Activated T-helper 17 cell treated with anti-CD3 and anti-CD28 coated beads, Interleukin-2, amount 50 U/mL, for 72 hours (primary cell): ENCODE results near the gene DNAJC6. TPM values are rescaled to one million over a fixed set of nuclear protein-coding genes. Genes with fewer than 3 reads are reported as not detected.

Experiments
- ATAC-seq: fragments of 150-1000 bp; cut with Tn5 transposase; replicated peaks from 2 replicates; pipeline ENCODE4 v1.10.0; 2021; ENCODE audit warnings: mild to moderate bottlenecking, moderate library complexity
- H3K27ac Mint-ChIP-seq: one replicate; pipeline ENCODE4 v1.8.0; 2022; ENCODE audit warnings: mixed read lengths
- H3K27me3 Mint-ChIP-seq: one replicate; pipeline ENCODE4 v1.8.0; 2022; ENCODE audit warnings: mixed read lengths
- H3K36me3 Mint-ChIP-seq: one replicate; pipeline ENCODE4 v1.8.0; 2022; ENCODE audit warnings: low read depth, mild to moderate bottlenecking, mixed read lengths
- H3K4me1 Mint-ChIP-seq: one replicate; pipeline ENCODE4 v1.8.0; 2022; ENCODE audit warnings: mixed read lengths
- H3K4me3 Mint-ChIP-seq: one replicate; pipeline ENCODE4 v1.8.0; 2022; ENCODE audit warnings: mild to moderate bottlenecking, mixed read lengths
- H3K9me3 Mint-ChIP-seq: one replicate; pipeline ENCODE4 v1.8.0; 2022; ENCODE audit warnings: mixed read lengths
- total RNA-seq, 2 donors: library from RNA; stranded (reverse); gene quantifications; one replicate each; pipeline ENCODE4 v1.2.3, GENCODE V29; 2022

The DNAJC6 gene
- 10 to 100 TPM in 1 of 2 donors, 1 to 10 TPM in 1; 6.0 to 10.4 TPM for total RNA-seq

- peak within 1 kb of the TSS; percentile 56 for H3K4me3 Mint-ChIP-seq
- peaks cover 37% of the 10 kb centered on the region for H3K27me3 Mint-ChIP-seq
- H3K27ac Mint-ChIP-seq, result no peak within 1 kb of the TSS
- H3K4me1 Mint-ChIP-seq, result no peaks in the 10 kb centered on the region
- no peaks in the 10 kb centered on the region for H3K36me3 Mint-ChIP-seq
- peak; percentile 72 for ATAC-seq
- H3K9me3 Mint-ChIP-seq, result no peaks in the 10 kb centered on the region
These were observed at the start of gene DNAJC6 for GRCh38 chr1:65309304-65310077. Gene DNAJC6 (plus strand): TSS chr1:65309543. CDS start chr1:65309746, 203 bp downstream.

DNA sequence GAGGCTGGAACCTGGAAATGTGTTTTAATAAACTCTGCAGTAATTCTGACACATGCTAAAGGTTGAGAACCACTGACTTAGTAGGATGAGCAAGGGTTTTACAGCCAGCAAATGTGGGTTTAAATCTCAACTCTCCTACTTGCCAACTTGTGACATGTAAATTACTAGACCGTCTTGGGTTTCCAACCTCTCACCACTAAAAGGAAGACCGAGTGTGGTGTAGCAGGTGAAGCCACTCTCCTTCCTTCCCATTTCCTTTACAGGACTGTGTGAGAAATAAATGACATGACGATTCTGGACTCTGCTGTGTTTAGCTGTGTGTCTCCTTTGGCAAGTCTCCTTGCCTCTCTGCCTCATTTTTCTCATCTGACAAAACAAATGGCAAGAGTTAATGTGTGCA, 49.5 kb upstream of the DNAJC6 start:
- Mint-ChIP-seq H3K27ac (no peak overlapping the region), H3K36me3 (no peaks in the 10 kb centered on the region), H3K4me3 (peak overlapping the region; percentile 48), H3K9me3 (no peaks in the 10 kb centered on the region), H3K27me3 (peaks cover 9% of the 10 kb centered on the region), H3K4me1 (peaks cover 21% of the 10 kb centered on the region)
- peak; percentile 48 for ATAC-seq

DNA sequence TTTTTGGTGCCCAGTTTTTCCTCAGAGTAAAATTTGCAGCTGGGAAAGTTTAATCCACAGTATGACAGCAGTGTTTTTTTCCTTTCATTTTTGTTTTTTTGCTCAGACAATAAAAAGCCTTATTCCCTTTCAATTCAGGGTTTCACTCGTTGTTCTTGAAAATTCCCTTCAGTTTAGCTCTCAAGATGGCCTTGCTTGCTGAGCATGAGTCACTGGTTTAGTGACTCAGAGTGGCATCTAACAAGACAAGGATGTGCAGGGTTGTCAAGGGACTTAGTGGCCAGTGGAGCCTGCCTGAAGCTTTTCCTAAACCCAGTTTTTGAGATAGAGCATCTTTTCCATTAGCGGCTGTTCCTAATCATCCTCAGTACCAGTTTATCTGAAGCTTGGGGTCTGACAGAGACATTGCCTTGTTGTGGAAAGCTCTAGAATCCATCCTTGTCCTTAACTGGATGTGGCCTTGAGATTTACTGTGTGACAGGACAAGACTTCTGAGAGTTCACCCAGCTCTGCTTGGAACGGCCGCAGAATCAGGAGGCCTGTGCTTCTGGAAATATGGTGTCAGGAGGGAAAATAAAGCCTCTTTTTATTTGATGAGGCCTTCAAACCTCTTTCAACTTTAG, 48.4 kb upstream of the DNAJC6 start:
- H3K4me3 Mint-ChIP-seq, result peak overlapping the region; percentile 48
- no peaks in the 10 kb centered on the region for H3K9me3 Mint-ChIP-seq
- peak overlapping the region; percentile 17 for H3K27ac Mint-ChIP-seq
- peaks cover 8% of the 10 kb centered on the region for H3K27me3 Mint-ChIP-seq
- peaks cover 17% of the 10 kb centered on the region for H3K4me1 Mint-ChIP-seq
- H3K36me3 Mint-ChIP-seq, result no peaks in the 10 kb centered on the region
- ATAC-seq, result peak; percentile 93

DNA sequence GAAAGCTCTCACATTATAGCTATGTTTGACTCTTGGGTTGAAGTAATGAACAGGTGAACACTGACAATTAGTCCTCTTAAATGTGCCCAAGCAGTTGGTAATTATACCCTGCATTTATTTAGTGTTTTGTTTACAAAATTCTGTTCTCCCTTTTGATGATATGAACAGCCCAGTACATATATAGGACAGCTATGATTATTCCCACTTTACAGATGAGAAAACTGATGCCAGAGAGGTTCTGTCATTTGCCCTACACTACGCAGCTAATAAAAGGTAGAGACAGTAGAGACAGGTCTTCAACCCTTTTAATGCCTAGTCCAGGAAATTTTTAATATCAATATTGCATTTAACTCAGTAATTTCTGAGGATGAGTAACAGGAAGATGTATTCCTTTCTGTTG, 46.1 kb upstream of the DNAJC6 start:
- no peak overlapping the region for H3K27ac Mint-ChIP-seq
- H3K36me3 Mint-ChIP-seq, result no peaks in the 10 kb centered on the region
- no peak for ATAC-seq
- H3K9me3 Mint-ChIP-seq, result no peaks in the 10 kb centered on the region
- H3K27me3 Mint-ChIP-seq, result peaks cover 21% of the 10 kb centered on the region
- H3K4me3 Mint-ChIP-seq, result no peak overlapping the region
- H3K4me1 Mint-ChIP-seq, result peaks cover 17% of the 10 kb centered on the region

GRCh38 chr1:65264197-65264929, 45.0 kb upstream of the DNAJC6 start:
- peaks cover 17% of the 10 kb centered on the region for H3K4me1 Mint-ChIP-seq
- H3K27me3 Mint-ChIP-seq, result peaks cover 21% of the 10 kb centered on the region
- H3K9me3 Mint-ChIP-seq, result no peaks in the 10 kb centered on the region
- H3K36me3 Mint-ChIP-seq, result no peaks in the 10 kb centered on the region
- no peak overlapping the region for H3K27ac Mint-ChIP-seq
- ATAC-seq, result no peak
- peak overlapping the region; percentile 67 for H3K4me3 Mint-ChIP-seq

GRCh38 chr1:65265296-65265650, 44.1 kb upstream of the DNAJC6 start:
- Mint-ChIP-seq H3K36me3 (no peaks in the 10 kb centered on the region), H3K27me3 (peaks cover 21% of the 10 kb centered on the region), H3K27ac (no peak overlapping the region), H3K4me1 (peaks cover 13% of the 10 kb centered on the region), H3K4me3 (peak overlapping the region; percentile 67), H3K9me3 (no peaks in the 10 kb centered on the region)
- ATAC-seq, result no peak

DNA sequence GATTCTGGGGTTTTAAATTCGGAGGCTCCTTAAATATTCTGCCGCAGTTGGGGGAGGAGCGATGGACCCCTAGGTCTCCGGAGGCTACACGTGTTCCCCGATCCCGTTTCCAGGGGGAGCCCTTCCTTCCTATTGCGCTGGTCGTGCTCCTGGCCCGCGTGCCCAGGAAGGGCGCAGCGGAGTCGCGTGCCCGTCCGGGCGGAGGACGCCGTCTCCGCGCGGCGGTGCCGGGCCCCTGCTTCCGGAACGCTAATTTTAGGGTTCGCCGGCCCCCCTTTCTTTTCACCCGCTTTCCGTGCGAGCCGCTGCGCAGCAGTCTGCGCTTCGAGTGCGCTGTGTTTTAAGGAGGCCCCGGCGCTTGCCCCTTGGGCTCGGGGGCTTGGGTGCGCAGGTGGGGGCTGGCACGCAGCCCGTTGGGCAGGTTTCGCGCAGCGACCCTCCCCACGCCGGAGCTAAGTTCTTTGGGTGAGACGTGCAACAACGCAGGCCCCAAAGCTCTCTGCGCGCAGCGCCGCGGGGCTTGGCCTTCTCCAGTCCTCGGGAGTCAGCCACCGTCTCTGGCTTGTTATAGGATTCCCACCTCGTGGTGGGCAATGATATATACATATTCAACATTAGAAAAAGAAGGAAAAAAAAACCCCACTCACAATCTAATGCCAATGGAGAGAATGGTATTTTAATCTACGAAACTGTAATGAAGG, 43.5 kb upstream of the DNAJC6 start:
- H3K27me3 Mint-ChIP-seq, result peaks cover 21% of the 10 kb centered on the region
- H3K4me3 Mint-ChIP-seq, result peak overlapping the region; percentile 67
- ATAC-seq, result peak; percentile 32
- no peak overlapping the region for H3K27ac Mint-ChIP-seq
- no peaks in the 10 kb centered on the region for H3K9me3 Mint-ChIP-seq
- no peaks in the 10 kb centered on the region for H3K36me3 Mint-ChIP-seq
- H3K4me1 Mint-ChIP-seq, result peaks cover 8% of the 10 kb centered on the region

DNA sequence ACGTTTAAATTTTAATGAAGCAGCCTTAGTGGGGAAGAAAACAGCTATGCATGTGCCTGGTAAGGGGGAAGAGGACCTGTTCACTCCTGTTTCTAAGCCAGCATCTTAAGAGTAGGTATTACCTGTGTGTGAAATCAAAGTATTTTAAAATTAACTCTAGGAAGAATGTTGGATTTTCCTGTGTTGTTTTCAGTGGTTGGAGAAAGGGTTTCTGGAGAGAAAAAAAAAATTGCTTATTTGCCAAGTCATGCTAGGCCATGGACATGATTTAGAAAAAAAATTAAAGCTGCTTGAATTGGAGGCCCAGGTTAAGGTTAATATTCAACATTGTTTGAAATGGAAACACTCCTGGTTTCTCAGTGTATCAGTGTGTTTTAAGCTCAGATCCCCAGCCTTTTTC, 42.9 kb upstream of the DNAJC6 start:
- H3K9me3 Mint-ChIP-seq, result no peaks in the 10 kb centered on the region
- no peak overlapping the region for H3K27ac Mint-ChIP-seq
- H3K4me1 Mint-ChIP-seq, result peaks cover 5% of the 10 kb centered on the region
- H3K36me3 Mint-ChIP-seq, result no peaks in the 10 kb centered on the region
- H3K4me3 Mint-ChIP-seq, result peak overlapping the region; percentile 67
- ATAC-seq, result no peak
- H3K27me3 Mint-ChIP-seq, result peaks cover 21% of the 10 kb centered on the region

DNA sequence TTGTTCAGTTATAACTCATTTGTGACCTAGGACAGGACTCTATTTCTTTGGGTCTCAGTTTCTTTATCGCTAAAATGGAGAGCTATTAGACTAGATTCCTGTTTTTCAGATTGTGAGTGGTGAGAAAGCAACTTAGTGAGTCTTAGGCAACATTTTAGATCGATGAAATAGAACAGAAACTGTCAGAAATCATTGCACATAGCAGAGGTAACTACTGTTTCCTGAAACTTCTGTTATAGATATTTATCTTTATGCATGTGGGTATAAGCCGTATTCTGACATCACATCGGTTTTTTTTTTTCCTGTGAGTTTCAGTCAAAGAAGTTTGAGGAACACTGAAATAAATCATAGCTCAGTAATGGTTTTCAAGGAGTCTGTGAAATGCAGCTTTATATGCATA, 42.1 kb upstream of the DNAJC6 start:
- Mint-ChIP-seq H3K27ac (no peak overlapping the region), H3K4me3 (no peak overlapping the region), H3K27me3 (peaks cover 21% of the 10 kb centered on the region), H3K36me3 (no peaks in the 10 kb centered on the region), H3K4me1 (peaks cover 5% of the 10 kb centered on the region), H3K9me3 (no peaks in the 10 kb centered on the region)
- no peak for ATAC-seq

- H3K9me3 Mint-ChIP-seq, result no peaks in the 10 kb centered on the region
- no peaks in the 10 kb centered on the region for H3K36me3 Mint-ChIP-seq
- no peak overlapping the region for H3K27ac Mint-ChIP-seq
- no peak for ATAC-seq
- H3K4me1 Mint-ChIP-seq, result peaks cover 5% of the 10 kb centered on the region
- H3K27me3 Mint-ChIP-seq, result peaks cover 21% of the 10 kb centered on the region
- no peak overlapping the region for H3K4me3 Mint-ChIP-seq
These were observed 41.7 kb upstream of the DNAJC6 start for GRCh38 chr1:65267683-65268082.

DNA sequence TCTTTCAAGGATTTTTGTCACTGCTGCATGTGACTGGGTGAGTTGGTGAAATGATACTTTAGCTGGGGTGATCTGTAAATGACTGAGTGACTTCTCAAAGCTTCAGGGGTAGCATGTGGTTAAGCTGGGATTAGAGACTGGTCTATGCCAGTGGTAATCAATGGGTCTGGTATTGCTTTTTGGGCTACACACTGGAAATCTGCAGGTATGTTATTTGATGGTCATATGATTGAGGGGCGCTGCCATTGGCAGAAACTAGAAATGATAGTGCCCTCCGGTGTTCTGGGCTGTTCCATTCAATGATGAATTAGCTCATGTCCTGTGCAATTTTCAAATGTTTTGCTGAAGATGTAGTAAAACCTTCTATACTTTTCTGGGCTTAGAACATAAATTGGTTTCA, 39.7 kb upstream of the DNAJC6 start:
- peaks cover 3% of the 10 kb centered on the region for H3K4me1 Mint-ChIP-seq
- no peak overlapping the region for H3K27ac Mint-ChIP-seq
- no peaks in the 10 kb centered on the region for H3K36me3 Mint-ChIP-seq
- no peaks in the 10 kb centered on the region for H3K9me3 Mint-ChIP-seq
- H3K27me3 Mint-ChIP-seq, result peaks cover 18% of the 10 kb centered on the region
- no peak for ATAC-seq
- no peak overlapping the region for H3K4me3 Mint-ChIP-seq

- Mint-ChIP-seq H3K4me3 (no peak overlapping the region), H3K4me1 (no peaks in the 10 kb centered on the region), H3K27ac (no peak overlapping the region), H3K36me3 (no peaks in the 10 kb centered on the region), H3K27me3 (peaks cover 4% of the 10 kb centered on the region), H3K9me3 (no peaks in the 10 kb centered on the region)
- no peak for ATAC-seq
These were observed 33.0 kb upstream of the DNAJC6 start for GRCh38 chr1:65276197-65276939.

DNA sequence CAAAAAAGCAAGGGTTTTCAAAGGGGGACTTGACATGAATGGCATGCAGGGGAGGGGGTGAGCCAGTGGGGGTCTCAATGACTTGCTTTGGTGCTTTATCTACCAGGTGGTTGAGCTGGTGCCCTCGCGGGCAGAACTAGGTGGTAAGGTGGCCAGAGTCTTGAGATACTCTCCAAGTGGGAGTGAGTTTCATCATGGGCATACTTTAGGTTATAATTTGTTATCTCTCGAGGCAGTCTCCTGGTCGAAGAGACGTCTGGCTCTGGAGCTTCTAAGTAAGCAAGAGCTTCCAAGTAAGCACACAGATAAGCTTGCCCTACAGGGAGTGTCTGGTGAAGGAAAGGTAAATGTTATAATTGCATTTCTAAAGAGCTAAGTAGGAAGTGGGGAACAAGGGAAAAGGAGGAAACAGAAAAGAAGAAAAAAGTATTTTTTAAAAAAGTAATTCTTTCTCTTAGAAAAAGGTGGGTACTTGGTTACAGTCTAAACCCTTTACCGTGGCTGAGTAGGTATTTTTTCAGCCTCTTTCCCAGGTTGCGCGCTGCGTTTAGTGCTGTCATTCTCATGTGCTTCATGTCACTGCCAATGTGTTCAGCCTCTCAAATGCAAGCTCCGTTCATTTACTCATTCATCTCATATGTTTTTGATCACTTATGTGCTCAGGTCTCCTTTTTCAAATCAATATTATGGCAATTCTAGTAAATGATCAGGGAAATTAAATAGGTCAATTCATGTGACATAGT, 31.6 kb upstream of the DNAJC6 start:
- ATAC-seq, result no peak
- Mint-ChIP-seq H3K4me1 (no peaks in the 10 kb centered on the region), H3K4me3 (no peak overlapping the region), H3K27me3 (peaks cover 4% of the 10 kb centered on the region), H3K36me3 (no peaks in the 10 kb centered on the region), H3K27ac (no peak overlapping the region), H3K9me3 (no peaks in the 10 kb centered on the region)
